Body of pancreas (tissue), 4 donors: ENCODE results near the gene CEP128.

ENCODE experiments used
- POLR2A ChIP-seq, 3 donors: fragments of 450-650 bp; IDR thresholded peaks; one replicate each; pipeline ENCODE4 v1.6.1; 2016; ENCODE audit warnings: antibody characterized with exemption in 3 of 3, mild to moderate bottlenecking in 2 of 3
- TF ChIP-seq, protein P1 (sequence below), 7 experiments: fragments of 450-650 bp in 4 of 7; fragments of 200-600 bp in 3 of 7; sonication (generic) in 3 of 7; IDR thresholded peaks; one replicate each; pipeline ENCODE4 v1.5.1; 2016 to 2019; ENCODE audit warnings: antibody characterized with exemption in 7 of 7

GRCh38 chr14:80664576-80664975, 277.0 kb downstream of the CEP128 start:
- TF ChIP-seq, protein P1, sequence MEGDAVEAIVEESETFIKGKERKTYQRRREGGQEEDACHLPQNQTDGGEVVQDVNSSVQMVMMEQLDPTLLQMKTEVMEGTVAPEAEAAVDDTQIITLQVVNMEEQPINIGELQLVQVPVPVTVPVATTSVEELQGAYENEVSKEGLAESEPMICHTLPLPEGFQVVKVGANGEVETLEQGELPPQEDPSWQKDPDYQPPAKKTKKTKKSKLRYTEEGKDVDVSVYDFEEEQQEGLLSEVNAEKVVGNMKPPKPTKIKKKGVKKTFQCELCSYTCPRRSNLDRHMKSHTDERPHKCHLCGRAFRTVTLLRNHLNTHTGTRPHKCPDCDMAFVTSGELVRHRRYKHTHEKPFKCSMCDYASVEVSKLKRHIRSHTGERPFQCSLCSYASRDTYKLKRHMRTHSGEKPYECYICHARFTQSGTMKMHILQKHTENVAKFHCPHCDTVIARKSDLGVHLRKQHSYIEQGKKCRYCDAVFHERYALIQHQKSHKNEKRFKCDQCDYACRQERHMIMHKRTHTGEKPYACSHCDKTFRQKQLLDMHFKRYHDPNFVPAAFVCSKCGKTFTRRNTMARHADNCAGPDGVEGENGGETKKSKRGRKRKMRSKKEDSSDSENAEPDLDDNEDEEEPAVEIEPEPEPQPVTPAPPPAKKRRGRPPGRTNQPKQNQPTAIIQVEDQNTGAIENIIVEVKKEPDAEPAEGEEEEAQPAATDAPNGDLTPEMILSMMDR (IDR thresholded peaks at IDR 0.05) = no peak
- TF ChIP-seq POLR2A (IDR thresholded peaks at IDR 0.05) = no peak
